Mucosa of stomach (tissue), 1 donor: Measurements from ENCODE around the gene CD177.
"Not testable (repeated sequence)": the region's sequence is repeated elsewhere in the genome, so short reads cannot be mapped to it uniquely, and the experiment has no call there.

Source experiments
- H3K27me3 ChIP-seq: one replicate; pipeline ENCODE4 v1.7.0; 2013; ENCODE audit warnings: mild to moderate bottlenecking, low read length; ENCODE audit not compliant: control insufficient read depth, insufficient read depth
- H3K36me3 ChIP-seq: one replicate; pipeline ENCODE4 v1.7.0; 2013; ENCODE audit warnings: low read length; ENCODE audit not compliant: control insufficient read depth, insufficient read depth
- H3K4me1 ChIP-seq: one replicate; pipeline ENCODE4 v1.7.0; 2013; ENCODE audit warnings: mild to moderate bottlenecking, low read length; ENCODE audit not compliant: control insufficient read depth, insufficient read depth
- H3K4me3 ChIP-seq: one replicate; pipeline ENCODE4 v1.7.0; 2013; ENCODE audit warnings: low read length
- H3K9ac ChIP-seq: one replicate; pipeline ENCODE4 v1.7.0; 2013; ENCODE audit warnings: mild to moderate bottlenecking, low read length, moderate library complexity
- H3K9me3 ChIP-seq: one replicate; pipeline ENCODE4 v1.7.0; 2013; ENCODE audit warnings: mild to moderate bottlenecking, low read length, moderate library complexity; ENCODE audit not compliant: control insufficient read depth
- donor health status: Pancreatic carcinoma.

CD177 gene

DNA sequence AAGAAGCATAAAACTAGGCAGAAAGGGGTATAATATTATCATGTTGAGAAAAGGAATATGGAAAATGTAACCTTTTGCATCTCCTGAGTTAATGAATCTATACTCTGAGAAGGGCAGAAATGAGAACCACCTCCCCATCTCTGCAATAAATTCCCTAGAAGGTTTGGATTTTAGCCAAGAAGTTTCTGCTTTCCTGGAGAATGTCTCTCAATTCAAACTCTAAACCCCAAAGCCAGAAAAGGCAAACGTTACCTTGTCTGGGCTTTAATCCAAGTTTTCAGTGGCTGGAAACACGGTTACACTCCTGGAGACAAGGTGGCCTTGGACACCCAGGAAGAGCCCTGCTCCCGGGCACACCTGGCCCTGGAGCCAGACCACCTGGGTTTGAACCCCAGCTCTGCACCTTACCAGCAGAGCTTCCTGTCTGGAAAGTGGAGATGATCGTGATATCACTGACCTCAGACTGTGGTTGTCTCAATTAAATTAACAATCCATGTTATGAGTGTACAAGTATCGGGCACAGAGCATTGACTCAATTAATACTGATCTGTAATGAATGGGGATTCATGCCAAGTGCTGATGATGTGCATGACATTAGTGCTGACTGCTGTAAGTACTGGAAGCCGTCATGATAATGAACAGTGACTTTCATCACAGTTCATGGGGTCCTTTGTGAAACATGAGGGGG is 14.1 kb upstream of the CD177 start:
- H3K4me1 ChIP-seq, H3K36me3 ChIP-seq, H3K4me3 ChIP-seq, H3K9me3 ChIP-seq, H3K9ac ChIP-seq, H3K27me3 ChIP-seq: not testable (repeated sequence)

DNA sequence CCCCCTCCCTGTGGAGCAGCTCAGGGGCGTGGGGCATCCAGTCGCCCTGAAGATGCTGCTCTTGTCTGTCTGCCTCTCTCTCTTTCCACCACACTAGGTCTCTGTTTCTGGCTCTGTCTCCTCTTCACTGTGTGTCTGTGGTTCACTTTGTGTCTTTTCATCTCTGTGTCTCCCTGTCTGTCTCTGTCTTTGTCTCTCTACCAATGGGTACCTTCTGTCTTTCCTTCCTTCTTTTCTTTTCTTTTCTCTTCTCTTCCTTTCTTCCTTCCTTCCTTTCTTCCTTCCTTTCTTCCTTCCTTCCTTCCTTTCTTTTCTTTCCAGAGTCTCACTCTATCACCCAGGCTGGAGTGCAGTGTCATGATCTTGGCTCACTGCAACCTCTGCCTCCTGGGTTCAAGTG is 13.4 kb upstream of the CD177 start:
- not testable (repeated sequence) for H3K36me3 ChIP-seq, H3K4me1 ChIP-seq, H3K27me3 ChIP-seq, H3K9me3 ChIP-seq, H3K4me3 ChIP-seq, H3K9ac ChIP-seq

GRCh38 chr19:43341098-43341497 is 12.4 kb upstream of the CD177 start:
- H3K27me3 ChIP-seq, H3K4me3 ChIP-seq, H3K9me3 ChIP-seq, H3K4me1 ChIP-seq, H3K36me3 ChIP-seq, H3K9ac ChIP-seq: not testable (repeated sequence)

- not testable (repeated sequence) for H3K36me3 ChIP-seq, H3K4me1 ChIP-seq, H3K9ac ChIP-seq, H3K9me3 ChIP-seq, H3K27me3 ChIP-seq, H3K4me3 ChIP-seq
Measured at GRCh38 chr19:43342104-43342503, 11.4 kb upstream of the CD177 start.

DNA sequence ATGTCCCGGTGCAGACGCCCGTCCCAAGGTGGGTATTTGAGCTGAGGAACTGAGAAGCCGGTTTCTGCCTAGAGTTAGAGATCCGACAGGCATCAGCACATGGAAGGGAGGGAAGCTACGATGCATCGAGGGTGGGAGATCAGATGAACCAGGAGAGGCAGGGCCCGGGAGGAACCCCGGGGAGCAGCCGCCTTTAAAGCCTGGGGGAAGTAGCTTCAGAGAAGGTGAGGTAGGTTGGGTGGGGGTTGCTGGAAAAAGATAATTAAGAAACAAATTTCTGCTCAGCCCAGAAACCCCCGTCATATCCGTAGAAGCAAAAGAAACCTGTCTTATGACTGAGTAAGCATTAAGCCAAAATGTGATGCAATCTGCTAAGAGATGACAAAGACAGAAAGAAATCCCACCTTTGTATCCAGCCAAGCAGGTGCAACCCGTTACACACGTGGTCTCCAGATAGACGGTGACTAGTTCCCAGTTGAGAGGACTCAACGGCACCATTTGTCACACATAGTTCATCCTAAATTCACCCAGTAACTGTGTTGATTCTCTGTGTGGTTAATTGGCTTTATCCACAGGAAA is 9.1 kb upstream of the CD177 start:
- H3K9ac ChIP-seq, H3K27me3 ChIP-seq, H3K9me3 ChIP-seq, H3K4me3 ChIP-seq, H3K36me3 ChIP-seq, H3K4me1 ChIP-seq: not testable (repeated sequence)

- H3K27me3 ChIP-seq, H3K4me1 ChIP-seq, H3K9me3 ChIP-seq, H3K36me3 ChIP-seq, H3K4me3 ChIP-seq, H3K9ac ChIP-seq: not testable (repeated sequence)
Measured at GRCh38 chr19:43349813-43350212, 3.7 kb upstream of the CD177 start.

- Histone ChIP-seq H3K4me1 (no peaks in the 10 kb centered on the region), H3K27me3 (peaks cover 7% of the 10 kb centered on the region), H3K36me3 (no peaks in the 10 kb centered on the region), H3K9ac (no peak overlapping the region), H3K9me3 (no peaks in the 10 kb centered on the region), H3K4me3 (no peak overlapping the region)
Measured at GRCh38 chr19:43351998-43352746, 1.3 kb upstream of the CD177 start.

DNA sequence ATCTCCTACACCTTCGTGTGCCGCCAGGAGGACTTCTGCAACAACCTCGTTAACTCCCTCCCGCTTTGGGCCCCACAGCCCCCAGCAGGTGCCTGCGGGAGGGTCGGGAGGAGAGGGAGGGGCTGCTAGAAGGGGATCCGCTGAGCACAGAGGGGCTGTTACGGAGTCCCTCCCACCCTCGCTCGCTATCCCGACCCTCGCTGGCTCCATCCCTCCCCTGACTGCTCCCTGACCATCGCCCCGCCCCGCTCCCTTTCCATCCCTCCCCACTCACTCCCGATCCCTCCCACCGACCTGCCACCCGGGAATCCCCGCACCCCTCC is 780 bp downstream of the CD177 start:
- Histone ChIP-seq H3K9ac (no peak overlapping the region), H3K9me3 (no peaks in the 10 kb centered on the region), H3K36me3 (no peaks in the 10 kb centered on the region), H3K4me3 (no peak overlapping the region), H3K4me1 (no peaks in the 10 kb centered on the region), H3K27me3 (peaks cover 7% of the 10 kb centered on the region)

DNA sequence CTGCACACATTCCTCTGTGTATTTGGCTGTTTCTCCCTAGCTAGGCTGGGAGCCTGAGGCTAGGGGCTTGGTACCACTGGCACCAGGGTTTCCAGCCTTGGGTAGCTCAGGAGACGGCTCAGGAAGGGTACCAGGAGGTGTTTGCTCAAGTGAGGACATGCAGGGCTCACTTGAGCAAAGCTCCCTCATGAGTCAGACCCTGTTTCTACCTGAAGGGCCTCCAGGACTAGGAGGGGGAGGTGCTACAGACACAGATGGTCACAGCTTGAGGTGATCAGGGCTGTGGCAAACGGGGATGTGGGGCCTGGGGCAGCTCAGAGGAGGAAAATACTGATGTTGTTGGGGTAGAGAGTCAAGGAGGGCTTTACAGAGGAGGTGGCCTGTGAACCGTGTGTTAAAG is 3.3 kb downstream of the CD177 start:
- H3K36me3 ChIP-seq, H3K9ac ChIP-seq: not testable (repeated sequence)

GRCh38 chr19:43362179-43362578 is 8.7 kb downstream of the CD177 start:
- no peaks in the 10 kb centered on the region for H3K27me3 ChIP-seq
- no peaks in the 10 kb centered on the region for H3K36me3 ChIP-seq
- no peak overlapping the region for H3K4me3 ChIP-seq
- no peaks in the 10 kb centered on the region for H3K4me1 ChIP-seq
- no peak overlapping the region for H3K9ac ChIP-seq
- H3K9me3 ChIP-seq: no peaks in the 10 kb centered on the region

More for the DNA sequence above, 3.3 kb downstream of the CD177 start:
- not testable (repeated sequence) for H3K4me1 ChIP-seq, H3K4me3 ChIP-seq, H3K27me3 ChIP-seq, H3K9me3 ChIP-seq

GRCh38 chr19:43362745-43363144 is 9.3 kb downstream of the CD177 start:
- H3K4me1 ChIP-seq: peaks cover under 1% of the 10 kb centered on the region
- no peaks in the 10 kb centered on the region for H3K9me3 ChIP-seq
- no peaks in the 10 kb centered on the region for H3K27me3 ChIP-seq
- H3K4me3 ChIP-seq: no peak overlapping the region
- no peaks in the 10 kb centered on the region for H3K36me3 ChIP-seq
- no peak overlapping the region for H3K9ac ChIP-seq

DNA sequence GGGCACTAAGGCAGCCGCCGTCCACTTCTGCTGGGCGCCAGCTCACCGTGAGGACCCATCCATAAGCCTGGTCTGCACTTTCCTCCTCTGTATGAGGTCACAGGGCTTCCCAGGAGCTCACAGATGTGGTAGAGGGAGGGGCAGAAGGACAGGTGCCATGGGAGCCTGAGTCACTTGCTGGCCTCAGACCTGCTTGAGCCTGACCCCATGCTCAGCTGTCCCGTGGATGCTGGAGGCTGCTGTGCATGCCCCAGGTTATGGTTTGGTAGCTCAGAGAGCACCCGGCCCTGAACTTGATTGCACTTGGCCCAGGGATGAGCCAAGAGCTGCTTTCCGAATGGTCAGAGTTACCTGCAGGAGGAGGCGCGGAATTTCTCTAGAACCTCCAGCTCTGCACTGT is 12.2 kb downstream of the CD177 start:
- not testable (repeated sequence) for H3K36me3 ChIP-seq, H3K9me3 ChIP-seq, H3K9ac ChIP-seq, H3K4me3 ChIP-seq, H3K27me3 ChIP-seq
- peaks cover 11% of the 10 kb centered on the region for H3K4me1 ChIP-seq
